Psoas muscle (tissue), 8 donors: ENCODE measurements around the gene CSNK1G3. TPM values are rescaled to one million over a fixed set of nuclear protein-coding genes. Genes with fewer than 3 reads are reported as not detected.
"Not testable (repeated sequence)": the region's sequence is repeated elsewhere in the genome, so short reads cannot be mapped to it uniquely, and the experiment has no call there.

ENCODE experiments used
- ATAC-seq, 4 donors: fragments of 200-7000 bp; cut with Tn5 transposase; one replicate each; pipeline ENCODE4 v1.9.1; 2020; ENCODE audit warnings: moderate library complexity in 3 of 4, mild to moderate bottlenecking in 2 of 4
- DNase-seq, 2 donors: peaks; one replicate each; pipeline ENCODE4 v3.0.0-alpha.2; 2020
- H3K27ac ChIP-seq: fragments of 200-600 bp; one replicate; pipeline ENCODE4 v1.8.0; 2022
- H3K27me3 ChIP-seq, 3 donors: fragments of 200-600 bp in 1 of 3; one replicate each; pipeline versions ENCODE4 v1.6.1 to v1.8.0; 2013 to 2022; ENCODE audit warnings: low read length in 2 of 3, mild to moderate bottlenecking in 2 of 3, moderate library complexity in 1 of 3; ENCODE audit not compliant: insufficient read depth in 3 of 3
- H3K36me3 ChIP-seq, 2 donors: fragments of 200-600 bp in 1 of 2; one replicate each; pipeline versions ENCODE4 v1.6.1 to v1.8.0; 2013 to 2022; ENCODE audit warnings: low read depth in 1 of 2, mild to moderate bottlenecking in 1 of 2, moderate library complexity in 1 of 2; ENCODE audit not compliant: insufficient read depth in 1 of 2
- H3K4me1 ChIP-seq: fragments of 200-600 bp; one replicate; pipeline ENCODE4 v1.8.0; 2022
- H3K4me3 ChIP-seq: fragments of 200-600 bp; one replicate; pipeline ENCODE4 v1.8.0; 2022; ENCODE audit warnings: mild to moderate bottlenecking
- H3K9me3 ChIP-seq: fragments of 200-600 bp; one replicate; pipeline ENCODE4 v1.8.0; 2022
- CTCF ChIP-seq: fragments of 200-600 bp; IDR thresholded peaks from one replicate; pipeline ENCODE4 v1.8.0; 2022; ENCODE audit warnings: antibody characterized with exemption
- WGBS, 3 donors: extraction: QIAGEN DNeasy Blood & Tissue Kit; methylation state at CpG; one replicate each; pipeline versions ENCODE4 v1.1.6 to v1.1.7; 2013; 5-methylcytosine and 5-hydroxymethylcytosine counted together
- intact Hi-C, 2 donors: fragments of 100-400 bp; cut with DNase I; formaldehyde crosslinking; loops; one replicate each; pipeline versions ENCODE4 v1.11.0 to v1.14.2; 2022
- polyA plus RNA-seq, 3 donors: library from polyadenylated mRNA; stranded (reverse); fragments of 200-250 nt; gene quantifications; one replicate each; pipeline ENCODE4 v1.2.3, GENCODE V29; 2013
- total RNA-seq, 4 donors: library from RNA; stranded (reverse); fragmentation: NEBNext Ultra II Directional in 2 of 4; extraction: Animal tissue kit (Norgen Biotek cat#: 25700) in 2 of 4; gene quantifications; one replicate each; pipeline versions ENCODE4 v1.2.1 to v1.2.4, GENCODE V29; 2021 to 2023
- donor health status: healthy with polysubstance abuse.
- donor health status: DM: no; HTN: no; CAD: no; lungs with moderate emphysema.
- donor health status: Bipolar disorder and iron deficiency.
- donor health status: healthy.
- donor health status: DM: yes; HTN: yes; CAD: no.
- donor health status: DM: no; HTN: no; CAD: no.
- donor health status: DM: no; HTN: no; CAD: no.
- donor health status: DM: yes; HTN: yes; CAD: no.

Gene CSNK1G3
- total and polyA plus RNA-seq, 7 donors, result 3.8 to 19.4 (median 11.3) TPM

- Histone ChIP-seq H3K4me1 (no peaks in the 10 kb centered on the region), H3K36me3 (no peaks in the 10 kb centered on the region), H3K9me3 (peaks cover 16% of the 10 kb centered on the region), H3K4me3 (no peak overlapping the region), H3K27me3 (no peaks in the 10 kb centered on the region), H3K27ac (no peak overlapping the region)
- intact Hi-C loops, result no loop called here
- TF ChIP-seq CTCF, result no peak
- ATAC-seq, result no peak
- 91 to 94% (median 94%) methylated on average over 10 of the region's 10 CpGs for WGBS, 3 donors
- no peak for DNase-seq
These were observed 117.0 kb downstream of the CSNK1G3 start for GRCh38 chr5:123628860-123629544.

DNA sequence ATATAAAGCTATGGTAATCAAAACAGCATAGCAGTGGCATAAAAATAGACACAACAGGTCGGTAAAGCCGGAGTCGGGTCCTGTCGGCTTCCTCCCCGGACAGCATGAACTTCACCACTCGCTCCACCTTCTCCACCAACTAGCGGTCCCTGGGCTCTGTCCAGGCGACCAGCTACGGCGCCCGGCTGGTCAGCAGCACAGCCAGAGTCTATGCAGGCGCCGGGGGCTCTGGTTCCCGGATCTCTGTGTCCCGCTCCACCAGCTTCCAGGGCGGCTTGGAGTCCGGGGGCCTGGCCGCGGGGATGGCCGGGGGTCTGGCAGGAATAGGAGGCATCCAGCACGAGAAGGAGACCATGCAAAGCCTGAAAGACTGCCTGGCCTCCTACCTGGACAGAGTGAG is 124.0 kb downstream of the CSNK1G3 start:
- no peak overlapping the region for H3K4me3 ChIP-seq
- ATAC-seq, result no peak
- DNase-seq, result no peak
- H3K27ac ChIP-seq, result no peak overlapping the region
- 95% methylated on average over 21 of the region's 21 CpGs for WGBS, 3 donors
- no peaks in the 10 kb centered on the region for H3K9me3 ChIP-seq
- no peaks in the 10 kb centered on the region for H3K4me1 ChIP-seq
- intact Hi-C loops, result no loop called here
- no peaks in the 10 kb centered on the region for H3K27me3 ChIP-seq
- TF ChIP-seq CTCF, result no peak
- no peaks in the 10 kb centered on the region for H3K36me3 ChIP-seq

GRCh38 chr5:123637028-123637427 is 125.1 kb downstream of the CSNK1G3 start:
- H3K4me1 ChIP-seq, intact Hi-C loops, H3K27ac ChIP-seq, H3K4me3 ChIP-seq, H3K36me3 ChIP-seq, DNase-seq, ATAC-seq, H3K27me3 ChIP-seq, H3K9me3 ChIP-seq: not testable (repeated sequence)
- 89 to 95% (median 92%) methylated on average over 10 of the region's 10 CpGs for WGBS, 3 donors

- no peak for TF ChIP-seq CTCF
- no peak for ATAC-seq
- 75 to 86% (median 86%) methylated on average over 2 of the region's 2 CpGs for WGBS, 3 donors
- Histone ChIP-seq H3K9me3 (no peaks in the 10 kb centered on the region), H3K27me3 (peaks cover 0 to 4% (median 0%) of the 10 kb centered on the region in 3 donors), H3K4me3 (no peak overlapping the region), H3K4me1 (no peaks in the 10 kb centered on the region), H3K27ac (no peak overlapping the region), H3K36me3 (no peaks in the 10 kb centered on the region)
- intact Hi-C loops, result no loop called here
- DNase-seq, result no peak
These were observed 127.3 kb downstream of the CSNK1G3 start for GRCh38 chr5:123639244-123639643.

GRCh38 chr5:123645024-123645603 is 133.1 kb downstream of the CSNK1G3 start:
- H3K4me3 ChIP-seq, result no peak overlapping the region
- no peak for TF ChIP-seq CTCF
- DNase-seq (no peak), ATAC-seq (no peak)
- H3K4me1 ChIP-seq, result no peaks in the 10 kb centered on the region
- no peaks in the 10 kb centered on the region for H3K36me3 ChIP-seq
- intact Hi-C loops, result no loop called here
- H3K9me3 ChIP-seq, result no peaks in the 10 kb centered on the region
- peaks cover 0 to 4% (median 0%) of the 10 kb centered on the region in 3 donors for H3K27me3 ChIP-seq
- H3K27ac ChIP-seq, result no peak overlapping the region
- 23 to 31% (median 23%) methylated on average over 1 of the region's 1 CpG for WGBS, 3 donors
